Activated T-cell treated with anti-CD3 and anti-CD28 coated beads, Interleukin-2, amount 50 U/mL, for 48 hours (primary cell): ENCODE results near the gene ENPP6.
A peak's percentile ranks its signal among the peaks of the same experiment; 100 is the strongest.

ENCODE experiments used
- DNase-seq, 2 experiments: peaks; one replicate each; pipeline ENCODE4 v3.0.0-alpha.2; 2020

Gene ENPP6

DNA sequence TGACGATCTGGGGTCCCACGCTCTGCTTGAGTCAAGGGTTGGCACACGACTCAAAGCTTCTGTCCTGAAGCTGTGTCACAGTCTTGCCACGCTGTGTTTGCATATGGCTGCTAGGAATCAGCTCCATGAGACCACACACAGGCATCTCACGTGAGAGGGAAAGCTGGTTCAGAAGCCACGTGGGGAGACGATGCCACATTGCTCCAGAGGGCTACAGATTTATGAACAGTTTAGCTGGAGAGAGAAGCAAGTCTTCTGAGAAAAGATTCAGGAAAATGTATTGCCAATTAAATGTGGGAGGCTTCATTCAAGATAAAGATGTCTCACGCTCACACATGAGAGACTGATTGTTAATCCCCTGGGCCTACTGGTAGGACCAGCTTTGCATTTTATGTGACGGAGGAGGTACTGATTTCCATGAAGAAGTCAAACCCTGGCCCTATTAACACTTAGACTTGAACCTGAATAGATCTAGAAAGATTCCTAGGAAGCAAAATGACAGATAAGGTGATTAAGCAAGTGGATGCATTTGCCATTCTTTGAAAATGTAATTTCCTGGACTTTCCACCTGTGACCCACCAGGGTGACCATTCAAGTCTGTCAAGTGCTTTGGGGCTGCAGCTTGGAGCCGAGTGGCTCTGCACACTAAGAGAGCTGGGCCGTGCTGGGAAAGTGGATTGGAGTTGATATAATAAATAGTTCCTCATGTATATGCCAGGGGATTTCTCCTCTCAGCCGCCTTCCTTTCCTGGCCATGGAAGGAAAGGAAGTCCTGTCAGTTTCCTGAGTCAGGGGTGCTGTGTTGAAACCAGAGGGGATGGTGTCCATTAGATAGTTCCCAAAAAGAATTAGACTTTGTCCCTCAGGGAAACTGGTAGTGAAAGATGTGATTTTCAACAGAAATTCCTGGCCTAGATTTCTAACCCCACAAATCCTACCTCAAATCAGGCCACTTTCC, 29.0 kb downstream of the ENPP6 start:
- DNase-seq, result no peak

DNA sequence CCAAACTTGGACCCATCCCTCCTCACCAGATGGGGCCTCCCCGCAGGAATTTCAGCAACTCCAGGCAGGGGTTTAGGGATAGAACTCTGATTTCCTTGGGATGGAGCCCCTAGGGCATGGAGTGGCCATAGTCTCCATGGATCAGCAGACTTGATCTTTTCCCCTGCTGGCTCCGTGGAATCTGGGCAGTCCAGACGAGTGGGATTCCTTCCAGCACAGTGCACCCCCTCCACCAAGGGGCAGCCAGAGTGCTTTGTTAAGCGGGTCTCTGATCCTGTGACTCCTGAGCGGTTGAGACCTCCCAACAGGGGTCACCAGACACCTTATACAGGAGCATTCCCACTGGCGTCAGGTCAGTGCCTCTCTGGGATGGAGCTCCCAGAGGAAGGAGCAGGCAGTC, 40.4 kb downstream of the ENPP6 start:
- DNase-seq, result no peak

DNA sequence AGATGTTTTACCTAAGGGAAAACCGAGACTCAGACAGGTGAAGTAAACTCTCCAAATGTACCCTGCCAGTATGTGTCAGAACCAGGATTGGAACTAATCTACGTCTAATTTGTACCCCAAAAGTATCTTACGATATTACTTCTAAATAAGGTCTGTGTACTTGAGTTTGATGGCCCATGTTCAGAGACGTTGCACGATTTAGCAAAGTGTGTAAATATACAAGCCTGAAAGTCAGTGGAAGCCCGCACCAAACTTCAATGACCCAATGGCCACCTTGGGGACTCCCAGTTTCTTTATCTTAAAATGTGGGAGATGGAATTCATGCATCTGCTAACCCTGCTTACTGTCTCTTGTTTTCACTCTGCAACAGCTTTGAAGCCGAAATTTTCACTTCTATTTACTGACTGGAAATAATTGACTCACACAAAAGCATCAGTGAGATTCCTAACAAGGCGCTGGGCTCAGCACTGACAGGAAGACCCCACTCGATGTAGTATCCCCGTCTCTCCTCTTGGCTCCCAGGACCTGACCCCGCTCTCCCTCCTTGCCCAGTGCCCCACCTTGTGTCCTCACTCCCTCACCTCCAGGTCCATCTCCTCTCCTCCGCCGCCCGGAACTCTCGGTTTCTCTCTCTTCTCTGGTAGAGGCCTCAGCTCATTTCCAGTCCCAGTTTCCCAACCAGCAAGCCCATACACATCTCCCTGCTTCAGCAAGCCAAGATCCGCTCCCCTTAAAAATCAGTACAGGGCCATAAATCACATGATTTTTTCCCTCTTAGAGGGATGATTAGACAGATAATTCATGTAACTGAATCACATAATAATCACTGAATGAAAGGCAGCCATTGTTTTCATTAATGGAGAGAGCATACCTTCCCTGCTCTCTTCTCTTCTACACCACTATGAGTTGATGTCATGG, 42.8 kb downstream of the ENPP6 start:
- DNase-seq, result no peak

DNA sequence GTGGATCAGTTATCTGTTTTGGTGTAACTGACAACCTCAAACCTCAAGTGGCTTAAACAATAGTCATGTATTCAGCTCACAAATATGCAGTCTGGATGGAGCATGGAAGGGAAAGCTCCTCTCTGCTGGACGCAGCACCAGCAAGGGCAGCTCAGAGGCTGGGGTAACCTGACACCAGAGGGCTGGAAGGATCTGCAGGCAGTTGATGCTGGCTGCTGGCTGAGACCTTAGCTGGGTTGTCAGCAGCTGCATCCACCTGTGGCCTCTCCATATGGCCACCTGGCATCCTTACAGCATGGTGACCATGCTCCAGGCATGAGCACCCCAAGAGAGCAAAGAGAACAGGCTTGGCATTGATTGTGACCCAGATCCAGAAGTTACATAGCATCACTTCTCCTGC, 46.7 kb downstream of the ENPP6 start:
- no peak for DNase-seq

DNA sequence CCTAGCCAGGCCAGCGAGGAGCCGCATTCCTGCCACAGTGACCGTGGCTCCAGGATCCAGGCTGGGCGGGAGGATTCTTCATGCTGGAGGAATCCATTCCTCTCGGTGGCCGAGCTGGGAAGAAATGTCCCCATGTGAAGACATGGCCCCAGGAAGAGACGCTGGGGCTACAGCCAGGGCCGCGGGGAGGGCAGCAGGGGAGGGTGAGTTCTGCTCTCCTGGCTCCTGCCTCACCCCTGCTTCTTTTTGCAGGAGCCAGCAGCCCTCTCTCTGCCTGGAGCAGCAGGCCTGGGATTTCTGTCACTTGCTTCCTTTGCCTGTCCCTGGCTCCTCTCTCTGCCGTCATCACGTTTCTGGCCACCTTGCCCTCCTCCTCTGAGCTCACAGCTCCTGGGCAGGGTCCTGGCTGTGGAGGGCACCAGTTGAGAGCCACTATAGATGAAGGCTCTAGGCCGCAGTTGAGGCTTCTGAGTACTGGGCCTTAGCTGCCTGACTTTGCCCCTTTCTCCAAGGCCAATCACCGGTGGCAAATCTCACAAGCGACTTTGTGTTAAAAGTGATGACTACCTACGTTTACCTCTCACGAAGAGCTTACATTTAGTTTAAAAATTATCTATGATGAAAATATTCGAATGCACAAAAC, 48.3 kb downstream of the ENPP6 start:
- DNase-seq, result no peak

DNA sequence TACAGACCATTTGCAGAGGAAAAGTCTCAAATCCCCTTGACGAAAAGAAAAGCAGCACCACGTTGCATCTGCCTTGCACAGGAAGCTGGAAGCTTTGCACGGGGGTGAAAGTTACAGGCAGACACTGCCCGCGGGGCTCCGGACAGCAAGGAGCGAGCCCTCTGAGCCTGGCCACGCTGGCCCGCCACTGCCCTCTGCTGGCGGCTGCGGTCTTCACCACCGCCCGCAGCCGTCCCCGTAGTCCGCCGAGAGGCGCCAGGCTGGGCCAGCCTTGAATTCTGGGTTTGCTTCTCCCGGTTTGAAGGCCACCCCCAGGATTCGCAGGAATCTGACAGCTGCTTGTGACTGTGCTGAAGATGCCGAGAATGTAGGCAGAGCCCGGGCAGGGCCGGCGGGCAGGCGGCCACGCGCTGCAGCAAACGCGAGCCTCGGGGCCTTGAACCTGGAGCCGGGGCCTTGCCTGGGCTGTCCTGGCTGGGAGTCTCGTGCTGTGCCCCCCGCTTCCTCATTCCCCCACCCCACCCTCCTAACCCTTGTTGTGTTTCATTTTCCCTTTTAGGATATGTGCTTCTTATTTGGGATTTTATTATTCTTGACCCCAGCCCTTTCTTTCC, 49.2 kb downstream of the ENPP6 start:
- DNase-seq, result peak; percentile 71 to 80

DNA sequence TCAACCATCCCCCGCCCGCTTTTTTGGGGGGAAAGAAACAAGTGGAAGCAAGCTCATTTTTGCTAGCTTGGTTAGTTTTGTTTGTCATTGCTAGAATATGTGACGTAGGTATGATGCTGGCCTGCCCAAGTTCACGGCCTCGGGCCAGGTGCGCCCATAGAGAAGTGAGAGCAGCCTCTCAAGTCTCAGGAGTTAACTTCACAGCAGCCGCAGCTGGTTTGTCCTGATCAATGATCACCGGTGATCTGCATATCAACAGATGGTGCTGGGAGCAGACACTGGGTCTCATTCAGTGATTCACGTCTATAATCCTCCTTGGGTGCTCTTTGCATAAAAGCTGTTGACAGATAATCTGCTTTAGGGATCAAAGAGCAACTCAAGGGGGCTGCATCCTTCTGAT, 50.1 kb downstream of the ENPP6 start:
- no peak for DNase-seq

DNA sequence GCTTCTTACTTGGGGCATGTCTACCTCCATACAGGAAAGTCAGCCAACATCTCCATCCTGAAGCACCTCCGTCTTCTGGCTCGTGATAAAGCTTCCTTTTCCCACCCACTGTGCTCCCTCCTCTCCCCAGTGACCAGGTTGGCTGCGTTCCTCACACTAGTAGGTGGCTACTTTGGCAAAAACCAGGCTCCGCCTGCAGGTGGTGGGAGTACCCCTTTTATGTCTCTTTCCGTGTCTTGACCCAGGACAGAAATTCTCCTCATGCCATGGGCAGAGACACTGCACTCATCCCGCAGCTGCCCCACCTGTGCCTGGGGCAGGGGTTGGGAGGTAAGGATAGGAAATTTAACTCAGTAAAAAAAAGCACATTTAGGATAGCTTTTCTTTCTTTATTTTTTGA, 50.9 kb downstream of the ENPP6 start:
- DNase-seq, result no peak

DNA sequence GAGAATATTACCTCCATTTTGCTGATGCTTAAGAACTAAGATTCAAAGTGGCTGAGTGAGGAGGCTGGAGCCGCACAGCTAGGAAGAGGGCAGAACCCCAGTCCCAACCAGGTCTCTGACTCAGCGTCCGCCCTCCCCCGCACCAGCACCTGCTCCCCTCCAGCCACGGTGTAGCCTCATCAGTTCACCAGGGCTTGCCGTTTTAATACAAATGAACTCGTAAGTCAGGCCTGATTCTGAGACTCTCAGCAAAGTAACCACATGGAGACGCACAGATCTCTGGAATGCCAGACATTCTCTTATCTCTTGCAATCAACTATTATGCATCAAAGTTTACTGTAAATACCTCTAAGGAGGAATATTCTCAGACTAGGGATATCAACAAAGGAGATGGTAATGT, 52.4 kb downstream of the ENPP6 start:
- no peak for DNase-seq

DNA sequence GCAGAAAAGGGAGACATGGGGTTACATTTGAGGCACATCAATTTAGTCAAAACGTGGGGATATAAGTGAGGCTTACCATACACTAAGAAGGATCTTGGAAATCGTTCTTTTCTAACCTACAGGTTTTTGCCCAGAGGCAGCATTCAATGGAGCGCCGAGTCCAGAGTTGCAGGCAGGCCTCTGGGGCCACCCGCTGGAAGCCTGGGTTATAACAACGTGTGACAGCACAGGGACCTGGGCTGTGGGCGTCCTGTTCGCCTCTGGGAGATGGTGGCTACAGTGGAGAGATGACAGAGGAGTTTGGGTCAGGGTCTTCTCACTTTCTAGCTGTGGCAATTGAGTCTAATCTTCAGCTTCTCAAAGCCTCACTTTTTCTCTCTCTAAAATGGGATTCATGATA, 53.9 kb downstream of the ENPP6 start:
- peak; percentile 32 to 48 for DNase-seq

DNA sequence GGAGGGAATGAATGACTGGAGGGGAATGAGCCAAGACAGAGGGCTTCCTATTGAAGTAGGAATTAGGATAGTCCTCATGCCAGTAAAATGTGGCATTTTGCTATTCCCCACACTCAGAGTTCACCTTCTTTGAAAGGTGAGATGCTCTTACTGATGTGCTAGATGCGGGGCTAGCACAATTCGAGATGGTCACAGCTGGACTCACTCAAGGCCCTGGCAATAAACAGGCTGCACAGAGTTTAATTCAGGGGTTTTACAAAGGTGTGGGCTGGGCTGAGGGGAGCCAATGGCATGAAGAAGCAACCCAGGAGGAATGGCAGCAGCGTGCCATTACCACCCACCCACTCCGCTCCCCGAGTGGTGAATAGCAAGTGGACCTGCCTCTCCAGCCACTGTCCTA, 55.1 kb downstream of the ENPP6 start:
- no peak for DNase-seq

DNA sequence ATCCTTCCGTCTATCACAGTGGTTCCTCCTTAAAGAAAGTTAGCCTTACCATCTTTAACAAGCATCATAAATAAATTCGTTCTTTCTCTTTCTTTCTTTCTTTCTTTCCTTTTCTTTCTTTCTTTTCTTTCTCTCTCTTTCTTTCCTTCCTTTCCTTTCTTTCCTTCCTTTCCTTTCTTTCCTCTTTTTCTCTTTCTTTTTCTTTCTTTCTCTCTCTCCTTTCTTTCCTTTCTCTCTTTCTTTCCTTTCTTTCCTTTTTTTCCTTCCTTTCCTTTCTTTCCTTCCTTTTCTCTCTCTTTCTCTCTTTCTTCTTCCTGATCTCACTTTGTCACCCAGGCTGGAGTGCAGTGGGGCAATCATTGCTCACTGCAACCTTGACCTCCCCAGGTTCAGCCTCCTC, 60.4 kb downstream of the ENPP6 start:
- no peak for DNase-seq

DNA sequence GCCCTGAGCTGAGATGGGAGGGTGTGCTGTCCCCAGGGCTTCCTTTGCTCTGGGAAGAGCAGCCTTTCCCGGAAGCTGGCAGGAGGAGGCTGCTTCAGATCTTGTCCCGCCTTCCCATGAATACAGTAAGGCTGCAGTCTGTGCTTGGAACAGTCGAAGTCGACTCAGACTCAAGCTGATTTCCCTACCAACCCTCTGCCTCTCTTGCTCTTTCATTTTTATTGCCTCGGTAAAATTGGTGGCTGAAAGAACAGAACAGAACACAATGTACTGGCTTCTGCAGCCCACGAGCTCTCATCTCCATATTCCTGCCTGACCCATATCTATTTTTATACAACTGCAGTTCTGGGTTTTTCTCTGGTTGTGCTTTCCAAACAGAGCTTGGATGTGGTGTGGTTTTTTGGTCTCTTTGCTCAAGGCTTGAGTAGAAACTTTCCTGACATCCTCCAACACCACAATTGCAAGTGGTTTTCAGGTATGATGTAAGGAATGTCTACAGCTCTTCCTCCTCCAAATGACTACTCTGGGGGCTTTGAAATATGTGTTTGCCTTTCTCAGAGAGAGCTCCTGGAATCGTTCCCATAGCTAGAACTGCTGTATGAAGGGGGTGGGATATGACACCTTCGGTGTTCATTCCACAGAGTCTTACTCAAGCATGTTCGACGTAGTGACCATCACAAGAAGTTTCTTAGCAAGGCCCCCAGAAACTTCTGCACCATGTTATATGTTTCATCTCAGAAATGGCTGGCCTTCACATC, 61.3 kb downstream of the ENPP6 start:
- no peak for DNase-seq

DNA sequence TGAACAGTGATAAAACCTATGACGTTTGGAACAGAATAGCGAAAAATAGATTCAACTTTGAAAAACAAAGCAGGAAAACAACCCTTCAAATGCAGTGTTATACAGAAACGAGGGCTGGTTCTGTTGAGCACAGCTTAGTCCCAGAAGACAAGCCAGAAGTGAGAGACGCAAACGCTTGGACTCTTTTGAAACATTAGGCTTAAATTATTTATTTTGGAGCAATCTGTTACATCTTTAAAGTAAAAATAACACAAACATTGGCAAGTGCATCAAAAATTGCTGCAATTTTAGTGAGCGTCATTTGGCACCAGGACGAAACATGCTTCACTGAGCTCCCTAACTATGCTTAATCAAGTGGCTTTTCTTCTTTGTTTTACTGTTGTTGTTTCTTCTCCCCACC, 63.5 kb downstream of the ENPP6 start:
- no peak for DNase-seq

DNA sequence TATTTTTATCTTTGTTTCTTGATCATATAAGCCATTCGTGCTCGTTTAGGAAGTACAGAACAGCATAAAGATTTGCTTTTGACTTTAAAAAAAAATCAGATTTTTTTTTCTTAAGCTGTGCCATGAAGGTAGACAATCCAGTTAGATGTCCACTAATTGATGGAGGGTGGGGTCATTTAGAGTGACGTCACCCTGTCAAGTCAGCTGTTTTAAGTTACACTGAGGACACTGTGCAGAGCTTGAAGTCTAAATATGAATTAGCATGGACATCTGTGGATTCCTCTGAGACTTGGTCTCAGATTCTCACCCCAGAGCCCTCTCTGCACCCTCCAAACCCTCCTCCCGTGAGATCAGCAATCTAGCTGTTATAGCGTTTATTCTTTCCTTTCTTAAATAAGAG, 63.9 kb downstream of the ENPP6 start:
- no peak for DNase-seq

DNA sequence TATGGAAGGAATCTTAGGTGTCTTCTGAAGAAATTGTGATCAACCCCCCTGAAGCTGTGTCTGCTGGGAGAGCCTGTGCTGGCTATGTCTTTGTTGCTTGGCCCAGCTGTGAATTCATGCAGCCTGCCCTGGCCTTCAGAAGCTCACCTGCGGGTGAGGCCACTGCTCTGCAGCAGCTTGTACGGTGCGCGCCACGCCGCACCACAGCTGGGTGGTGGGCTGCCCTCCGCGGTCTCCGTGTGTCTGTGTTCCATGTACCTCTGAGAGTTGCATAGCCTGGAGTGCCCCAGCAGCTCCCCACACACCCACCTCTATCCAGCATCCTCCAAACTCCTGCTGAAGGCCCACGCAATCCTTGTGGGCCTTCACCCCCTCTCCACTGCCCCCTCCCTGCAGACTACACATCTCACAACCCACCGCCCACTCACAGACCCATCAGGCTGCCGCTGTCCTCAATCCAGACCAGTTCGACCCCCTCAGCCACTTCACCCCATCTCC, 65.6 kb downstream of the ENPP6 start:
- no peak for DNase-seq

DNA sequence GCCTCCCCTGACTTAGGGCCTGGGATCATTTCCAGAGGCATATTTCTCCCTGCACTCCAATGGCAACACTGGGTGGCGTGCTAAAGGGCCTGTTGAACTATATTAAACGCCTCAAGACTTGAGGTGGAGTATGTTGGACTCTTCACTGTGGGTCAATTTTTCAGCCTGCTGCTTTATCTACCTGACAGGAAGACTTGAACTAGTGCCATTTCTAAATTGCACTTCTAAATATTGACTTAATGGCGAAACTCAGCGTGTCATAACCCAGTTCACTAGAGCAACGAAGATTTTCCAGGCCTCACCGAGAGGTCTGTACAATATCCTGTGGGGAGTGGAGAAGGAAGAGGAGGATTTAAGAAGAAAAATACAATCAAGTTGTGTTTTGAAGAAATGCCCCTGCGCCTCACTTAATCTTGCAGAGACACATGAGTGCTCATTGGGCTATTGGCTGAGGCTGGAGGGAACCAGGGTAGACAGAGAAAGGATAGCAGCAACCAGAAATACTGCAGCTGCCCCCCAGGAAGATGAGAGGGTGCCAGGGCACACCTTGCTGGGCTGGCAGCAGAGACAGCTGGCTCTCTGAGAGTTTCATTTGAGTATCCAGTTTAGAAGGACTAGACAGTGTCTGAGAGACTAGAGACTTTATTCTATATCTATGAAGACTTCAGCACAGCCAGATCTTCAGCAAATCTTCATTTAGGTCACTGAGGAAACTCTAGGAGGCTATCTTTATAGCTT, 67.4 kb downstream of the ENPP6 start:
- no peak for DNase-seq

DNA sequence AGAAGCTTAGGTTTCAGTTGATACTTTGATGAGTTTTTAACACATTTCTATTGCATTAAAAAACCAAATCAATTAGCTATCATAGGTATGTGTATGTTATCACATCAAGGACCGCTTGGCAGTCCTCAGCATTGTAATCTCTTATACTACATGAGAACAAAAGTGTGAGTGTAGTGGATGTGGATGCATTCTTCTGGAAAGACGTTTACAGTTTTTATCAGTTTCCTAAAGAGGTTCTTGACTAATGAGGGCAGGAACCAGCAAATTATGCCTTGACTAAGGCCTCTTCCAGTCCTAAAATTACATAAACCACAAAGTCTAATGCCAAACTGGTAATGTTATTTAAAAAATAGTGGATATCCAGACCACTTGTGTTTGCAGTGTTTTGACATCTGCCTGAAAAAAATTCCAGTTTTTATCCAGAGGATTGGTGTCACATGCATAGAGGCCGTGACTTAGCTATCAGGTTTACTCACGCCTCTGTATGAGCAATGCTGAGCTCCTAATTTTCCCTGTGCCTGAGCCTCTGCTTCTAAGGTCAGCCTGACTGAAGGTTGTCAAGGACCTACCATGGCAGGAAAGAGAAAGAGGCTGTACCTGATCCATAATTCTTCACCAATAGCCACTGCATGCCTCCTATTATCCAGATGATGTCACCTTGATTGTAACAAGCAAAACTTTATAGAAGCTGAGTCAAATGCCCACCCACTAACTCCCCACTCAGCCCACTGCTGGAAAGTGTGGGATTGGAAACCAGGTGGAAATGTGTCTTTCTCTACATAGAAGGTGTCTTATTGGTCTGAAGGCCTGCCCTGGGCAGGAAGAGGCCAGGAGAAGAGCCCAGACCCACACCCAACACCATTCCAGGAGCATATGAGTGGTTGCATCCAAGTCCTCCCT, 68.7 kb downstream of the ENPP6 start:
- DNase-seq, result no peak

DNA sequence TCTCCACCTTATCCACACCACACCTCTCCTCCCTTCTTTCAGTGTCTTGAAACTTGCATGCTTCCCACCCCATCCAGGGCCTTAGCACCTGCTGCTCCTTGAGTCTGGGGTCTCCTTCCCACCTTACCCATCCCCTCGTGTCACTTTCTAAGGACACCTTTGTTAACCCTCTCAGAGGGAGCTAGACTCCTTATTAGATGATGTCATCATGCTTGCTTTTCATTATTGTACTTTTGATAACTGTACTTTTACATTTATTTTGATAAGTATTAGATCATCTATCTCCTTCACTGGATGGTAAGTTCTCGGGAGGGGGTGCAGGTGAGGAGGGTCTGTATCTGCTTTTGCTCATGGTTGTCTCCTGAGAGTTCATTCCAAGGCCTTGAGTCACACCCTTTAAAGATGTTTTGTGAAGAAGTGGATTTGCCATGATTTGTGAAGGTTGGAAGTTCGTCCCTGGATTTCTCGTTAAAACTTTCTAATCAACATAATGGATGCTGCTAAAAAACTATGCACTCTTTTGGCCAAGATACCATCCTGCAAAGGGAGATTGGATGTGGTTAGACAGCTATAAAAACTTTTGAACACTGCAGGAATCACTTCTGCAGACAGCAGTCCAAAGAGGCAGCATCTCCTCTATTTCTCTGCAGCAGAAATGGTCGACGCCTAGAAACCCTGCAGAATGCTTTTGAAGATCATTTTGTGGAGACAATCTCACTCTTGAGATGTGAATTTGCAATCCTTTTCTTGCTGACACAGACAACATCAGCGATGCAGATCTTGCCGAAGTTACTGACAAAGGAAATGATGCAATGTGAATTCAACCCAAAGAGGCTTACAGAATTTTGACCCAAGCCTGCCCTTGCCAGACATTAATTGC, 69.6 kb downstream of the ENPP6 start:
- DNase-seq, result no peak
